GM18498 (cell line): ENCODE data around the gene C19orf67.

Experiments used
- ATAC-seq: cut with Tn5 transposase; IDR thresholded peaks from one replicate; pipeline ENCODE4 v1.9.1; 2021; ENCODE audit warnings: mild to moderate bottlenecking, moderate library complexity; ENCODE audit not compliant: unreplicated experiment

The C19orf67 gene

GRCh38 chr19:14088634-14089411, 3.2 kb upstream of the C19orf67 start:
- no peak for ATAC-seq

GRCh38 chr19:14086098-14086497, 515 bp upstream of the C19orf67 start:
- no peak for ATAC-seq

GRCh38 chr19:14082675-14082960, 3.0 kb downstream of the C19orf67 start:
- no peak for ATAC-seq

GRCh38 chr19:14081797-14082674, 3.5 kb downstream of the C19orf67 start:
- ATAC-seq = no peak

- peak; percentile 80 for ATAC-seq
These were observed 4.4 kb downstream of the C19orf67 start for GRCh38 chr19:14080887-14081796.

- ATAC-seq = no peak
These were observed 7.2 kb downstream of the C19orf67 start for GRCh38 chr19:14078411-14078810.

GRCh38 chr19:14073925-14074838, 11.4 kb downstream of the C19orf67 start:
- no peak for ATAC-seq

- ATAC-seq = peak; percentile 55
These were observed 12.2 kb downstream of the C19orf67 start for GRCh38 chr19:14073261-14073924.

- peak; percentile 36 for ATAC-seq
These were observed 12.9 kb downstream of the C19orf67 start, which contains the start of gene MISP3 for GRCh38 chr19:14072535-14073260. TSS of gene MISP3 (plus strand) at chr19:14072786. CDS start at chr19:14073310, 524 bp downstream.

DNA sequence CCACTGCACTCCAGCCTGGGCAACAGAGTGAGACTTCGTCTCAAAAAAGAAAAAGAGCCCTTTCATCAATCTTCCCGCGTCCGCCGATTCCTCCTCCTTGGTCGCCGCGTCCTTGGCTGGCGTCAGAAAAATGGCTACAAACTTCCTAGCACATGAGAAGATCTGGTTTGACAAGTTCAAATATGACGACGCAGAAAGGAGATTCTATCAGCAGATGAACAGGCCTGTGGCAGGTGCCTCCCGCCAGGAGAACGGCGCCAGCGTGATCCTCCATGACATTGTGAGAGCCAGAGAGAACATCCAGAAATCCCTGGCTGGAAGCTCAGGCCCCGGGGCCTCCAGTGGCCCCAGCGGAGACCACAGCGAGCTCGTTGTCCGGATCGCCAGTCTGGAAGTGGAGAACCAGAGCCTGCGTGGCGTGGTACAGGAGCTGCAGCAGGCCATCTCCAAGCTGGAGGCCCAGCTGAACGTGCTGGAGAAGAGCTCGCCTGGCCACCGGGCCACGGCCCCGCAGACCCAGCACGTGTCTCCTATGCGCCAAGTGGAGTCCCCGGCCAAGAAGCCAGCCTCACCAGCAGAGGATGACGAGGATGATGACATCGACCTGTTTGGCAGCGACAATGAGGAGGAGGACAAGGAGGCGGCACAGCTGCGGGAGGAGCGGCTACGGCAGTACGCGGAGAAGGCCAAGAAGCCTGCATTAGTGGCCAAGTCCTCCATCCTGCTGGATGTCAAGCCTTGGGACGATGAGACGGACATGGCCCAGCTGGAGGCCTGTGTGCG, 15.1 kb downstream of the C19orf67 start:
- ATAC-seq = no peak

DNA sequence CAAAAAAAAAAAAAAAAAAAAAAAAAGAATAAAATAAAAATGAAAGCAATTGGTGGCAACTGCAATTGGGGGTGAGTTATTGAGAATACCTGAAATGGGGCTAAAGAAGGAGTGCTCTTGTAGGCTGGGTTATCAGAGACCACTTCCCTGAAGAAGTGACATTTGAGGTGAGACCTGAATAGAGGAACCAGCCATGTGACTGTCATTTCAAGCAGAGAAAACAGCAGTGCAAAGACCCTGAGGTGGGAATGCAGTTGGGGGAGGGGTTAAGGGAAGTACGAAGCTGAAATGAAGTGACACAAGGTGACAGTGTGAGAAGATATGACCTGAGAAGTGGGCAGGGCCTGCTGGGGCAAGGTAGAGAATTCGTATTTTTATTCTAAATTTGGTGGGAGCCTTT, 19.4 kb downstream of the C19orf67 start:
- ATAC-seq = no peak

DNA sequence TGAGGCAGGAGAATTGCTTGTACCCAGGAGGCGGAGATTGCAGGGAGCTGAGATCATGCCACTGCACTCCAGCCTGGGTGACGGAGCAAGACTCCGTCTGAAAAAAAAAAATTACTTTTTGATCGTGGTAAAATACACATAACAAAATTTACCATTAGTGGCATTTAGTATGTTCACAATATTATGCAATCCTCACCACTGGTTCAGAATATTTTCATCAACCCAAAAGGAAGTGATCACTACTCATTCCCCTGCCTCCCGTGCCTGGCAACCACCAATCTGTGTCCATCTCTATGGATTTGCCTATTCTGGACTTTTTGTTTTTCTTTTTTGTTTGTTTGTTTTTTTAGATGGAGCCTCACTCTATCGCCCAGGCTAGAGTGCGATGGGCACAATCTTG, 22.5 kb downstream of the C19orf67 start:
- no peak for ATAC-seq

DNA sequence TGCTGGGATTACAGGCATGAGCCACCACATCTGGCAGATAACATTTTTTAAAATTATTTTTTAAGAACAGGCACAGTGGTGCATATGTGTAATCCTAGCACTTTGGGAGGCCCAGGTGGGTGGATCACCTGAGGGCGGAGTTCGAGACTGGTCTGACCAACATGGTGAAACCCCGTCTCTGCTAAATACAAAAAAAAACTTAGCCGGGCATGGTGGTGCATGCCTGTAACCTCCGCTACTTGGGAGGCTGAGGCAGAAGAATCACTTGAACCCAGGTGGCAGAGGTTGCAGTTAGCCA, 23.1 kb downstream of the C19orf67 start:
- ATAC-seq = no peak

- ATAC-seq = no peak
These were observed 23.6 kb downstream of the C19orf67 start, which contains the start of gene PALM3 for GRCh38 chr19:14061751-14062557. TSS of gene PALM3 (minus strand) at chr19:14062076. CDS start at chr19:14061980, 96 bp downstream.

DNA sequence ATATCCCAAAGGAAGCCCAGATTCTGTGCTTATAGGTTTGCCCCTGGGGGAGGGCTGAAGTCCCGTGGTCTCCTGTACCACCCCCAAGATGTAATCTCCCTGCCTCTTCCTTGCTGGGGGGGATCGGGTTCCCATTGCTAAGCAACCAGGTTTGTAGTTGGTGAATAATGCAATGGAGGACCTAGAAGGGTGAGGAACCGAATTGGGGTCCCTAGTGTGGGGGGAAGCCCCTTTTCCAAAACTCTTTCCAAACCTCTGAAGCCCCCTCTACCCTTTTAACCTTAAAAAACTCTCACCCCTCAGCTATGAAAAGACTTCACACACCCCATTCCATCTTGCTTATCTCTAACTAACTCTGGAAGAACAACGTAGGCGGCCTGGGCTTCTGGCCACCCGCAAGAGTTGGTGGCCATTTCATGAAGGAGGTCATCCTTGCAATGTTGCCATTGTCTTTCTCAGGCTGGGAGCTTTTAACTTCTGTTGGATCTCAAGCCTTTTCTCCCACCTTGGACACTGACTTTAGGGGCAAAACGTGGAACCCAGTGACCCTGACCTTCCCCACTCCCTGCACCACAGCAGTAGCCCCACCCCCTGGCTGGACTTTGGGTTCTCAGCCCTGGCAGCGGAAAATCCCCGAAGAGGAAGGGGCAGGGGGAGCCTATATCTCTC, 24.4 kb downstream of the C19orf67 start:
- no peak for ATAC-seq

DNA sequence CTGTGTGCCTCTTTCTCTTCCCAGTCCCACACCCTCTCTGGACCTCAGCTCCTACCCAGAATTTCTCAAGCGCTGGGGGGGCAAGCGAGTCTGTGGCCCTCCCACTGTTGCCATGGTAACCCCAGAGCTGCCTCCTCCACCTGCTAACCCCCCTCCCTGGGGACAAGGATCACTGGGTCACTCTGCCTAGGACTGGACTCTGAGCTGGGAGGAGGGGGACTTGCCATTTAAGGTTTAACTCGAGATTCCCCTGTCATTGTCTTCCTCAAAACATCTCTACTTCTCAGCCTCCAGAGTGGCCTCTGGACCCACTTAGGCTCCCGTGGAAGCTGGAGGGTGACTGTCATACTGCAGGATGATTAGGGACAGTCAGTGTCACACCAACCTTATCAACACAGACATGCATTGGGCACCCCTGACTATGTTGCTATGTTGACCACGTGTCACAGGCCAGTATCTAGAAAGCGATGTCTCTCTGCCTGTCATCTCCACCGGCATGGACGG, 25.9 kb downstream of the C19orf67 start:
- no peak for ATAC-seq

DNA sequence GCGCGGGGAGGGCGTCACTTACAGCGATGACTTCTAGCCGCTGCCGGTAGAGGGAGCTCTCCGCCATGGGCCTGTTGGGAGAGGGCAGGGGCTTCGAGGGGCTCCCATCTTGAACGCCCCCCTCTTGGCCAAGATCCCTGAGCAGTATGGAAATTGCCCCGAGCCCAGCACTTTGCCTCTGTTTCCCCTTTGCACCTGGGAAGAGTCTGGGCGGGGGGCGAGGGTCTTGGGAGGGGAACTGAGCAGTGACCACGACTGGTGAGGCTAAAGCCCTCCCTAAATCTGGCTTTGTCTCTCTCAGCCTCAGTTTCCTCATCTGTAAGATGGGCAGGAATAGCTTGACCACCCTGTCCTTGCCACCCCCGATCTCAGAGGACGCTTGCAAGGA, 26.5 kb downstream of the C19orf67 start:
- ATAC-seq = no peak
